GM12878 (cell line): Measurements from ENCODE around the gene NR6A1. TPM values are rescaled to one million over a fixed set of nuclear protein-coding genes. Genes with fewer than 3 reads are reported as not detected.

Experiments used
- ATAC-seq: fragments of 200-7000 bp; cut with Tn5 transposase; 3 replicates; pipeline ENCODE4 v1.9.1; 2020; ENCODE audit warnings: mild to moderate bottlenecking, moderate library complexity
- BruUV-seq: library from RNA; stranded (reverse); fragments of 400-500 nt; replicated peaks from 2 replicates; lab custom pipeline; 2021; lab: Mats Ljungman, UMichigan
- CTCF ChIA-PET: fragments of 300-600 bp; sonication (Branson Sonifier 250); formaldehyde crosslinking; extraction: SDS; loops from one replicate; lab custom pipeline; 2021; ENCODE audit warnings: inconsistent platforms; lab: Yijun Ruan, JAX
- POLR2A ChIA-PET: fragments of 350-600 bp; formaldehyde crosslinking; extraction: SDS; loops from one replicate; lab custom pipeline; 2021; ENCODE audit warnings: inconsistent platforms; lab: Charles Lee
- RAD21 ChIA-PET: fragments of 300-600 bp; sonication (Branson Sonifier 250); formaldehyde crosslinking; loops from one replicate; lab custom pipeline; 2023; ENCODE audit warnings: antibody characterized with exemption; ENCODE audit not compliant: unreplicated experiment; lab: Charles Lee
- SMC1A ChIA-PET: fragments of 300-600 bp; sonication (Branson Sonifier 250); formaldehyde crosslinking; loops from one replicate; lab custom pipeline; 2023; ENCODE audit not compliant: unreplicated experiment, uncharacterized antibody; lab: Charles Lee
- DNase-seq: peaks from one replicate; pipeline ENCODE4 v3.0.0-alpha.2; 2011; ENCODE audit warnings: low read depth, low spot score
- FAIRE-seq: peaks from 3 replicates; lab custom pipeline; 2011; peaks lifted over from hg19 to GRCh38; lab: Jason Lieb, UNC
- H2AFZ ChIP-seq: 2 replicates; pipeline ENCODE4 v1.6.0; 2011; ENCODE audit warnings: low read depth, low read length, control low read depth; ENCODE audit not compliant: control insufficient read depth
- H3K27ac ChIP-seq: 2 replicates; pipeline ENCODE4 v1.5.1; 2011; ENCODE audit warnings: control low read depth; ENCODE audit not compliant: control insufficient read depth, insufficient read depth
- H3K27me3 ChIP-seq, 2 experiments: replicated peaks in 1 of 2; 2 replicates each; pipeline versions ENCODE4 v1.6.0 to v1.6.1; 2011; ENCODE audit warnings: low read length in 1 of 2; ENCODE audit not compliant: control insufficient read depth in 2 of 2, insufficient read depth in 2 of 2
- H3K36me3 ChIP-seq, 2 experiments: 2 replicates each; pipeline ENCODE4 v1.5.1; 2011; ENCODE audit warnings: low read length in 1 of 2; ENCODE audit not compliant: control insufficient read depth in 2 of 2, insufficient read depth in 2 of 2
- H3K4me1 ChIP-seq: 2 replicates; pipeline ENCODE4 v1.6.1; 2011; ENCODE audit warnings: mild to moderate bottlenecking, low read length, moderate library complexity, mixed read lengths; ENCODE audit not compliant: control insufficient read depth, insufficient read depth
- H3K4me2 ChIP-seq: 2 replicates; pipeline ENCODE4 v1.6.0; 2011; ENCODE audit warnings: control low read depth; ENCODE audit not compliant: control insufficient read depth, insufficient read depth
- H3K4me3 ChIP-seq: fragments of 200-600 bp; sonication (generic); 2 replicates; pipeline ENCODE4 v1.5.1; 2016
- H3K79me2 ChIP-seq: 2 replicates; pipeline ENCODE4 v1.6.0; 2011; ENCODE audit warnings: low read length; ENCODE audit not compliant: control insufficient read depth, insufficient read depth
- H3K9ac ChIP-seq: 2 replicates; pipeline ENCODE4 v1.8.0; 2011; ENCODE audit warnings: low read length, control low read depth, mixed read lengths; ENCODE audit not compliant: control insufficient read depth, insufficient read depth
- H3K9me3 ChIP-seq: replicated peaks from 3 replicates; pipeline ENCODE4 v1.5.1; 2011; ENCODE audit warnings: mild to moderate bottlenecking, low read length; ENCODE audit not compliant: control insufficient read depth, insufficient read depth
- H4K20me1 ChIP-seq: 2 replicates; pipeline ENCODE4 v1.6.0; 2011; ENCODE audit not compliant: control insufficient read depth, insufficient read depth
- CBFB ChIP-seq: IDR thresholded peaks from 2 replicates; pipeline ENCODE4 v1.6.1; 2016; ENCODE audit warnings: antibody characterized with exemption, low read depth
- CEBPB ChIP-seq, 2 experiments: fragments of 150-350 bp in 1 of 2; IDR thresholded peaks; 2 replicates each; pipeline ENCODE4 v1.6.1; 2012 to 2014; ENCODE audit warnings: low read depth in 2 of 2, low read length in 2 of 2, borderline replicate concordance in 1 of 2, inconsistent platforms in 1 of 2
- ESRRA ChIP-seq: IDR thresholded peaks from 2 replicates; pipeline ENCODE4 v1.6.1; 2012; ENCODE audit warnings: mild to moderate bottlenecking, low read length, improper control_type of control experiment
- MYB ChIP-seq: fragments of 150-350 bp; IDR thresholded peaks from 2 replicates; pipeline ENCODE4 v1.6.1; 2014; ENCODE audit warnings: mild to moderate bottlenecking, low read depth, low read length, borderline replicate concordance
- SIX5 ChIP-seq: IDR thresholded peaks from 2 replicates; pipeline ENCODE4 v1.6.1; 2011; ENCODE audit warnings: mild to moderate bottlenecking, low read depth, low read length, moderate library complexity; ENCODE audit not compliant: severe bottlenecking
- TCF7 ChIP-seq: IDR thresholded peaks from 2 replicates; pipeline ENCODE4 v1.6.1; 2014; ENCODE audit warnings: antibody characterized with exemption, borderline replicate concordance
- WGBS: methylation state at CpG from one replicate; pipeline ENCODE4 v1.1.6; 2016; ENCODE audit warnings: low lambda C conversion rate; ENCODE audit not compliant: insufficient replicate concordance, insufficient coverage; ENCODE audit errors: missing lambda C conversion rate; 5-methylcytosine and 5-hydroxymethylcytosine counted together
- in situ Hi-C: fragments of 300-500 bp; cut with MboI; formaldehyde crosslinking; loops from 9 replicates; pipeline ENCODE4 v1.14.3; 2018; ENCODE audit warnings: mixed read lengths
- intact Hi-C: fragments of 100-400 bp; cut with micrococcal nuclease; formaldehyde crosslinking; loops from one replicate; pipeline ENCODE4 v1.14.2; 2022; ENCODE audit not compliant: unreplicated experiment
- polyA plus RNA-seq, 11 experiments: library from polyadenylated mRNA; depleted of rRNA in 4 of 11; unstranded in 6 of 11; stranded (reverse) in 5 of 11; fragments of >200 nt; fragmentation: Nextera tagmentation in 4 of 11; fragmentation: Illumina TruSeq in 1 of 11; extraction: Ambion mirVana in 4 of 11; extraction: Trizol in 1 of 11; gene quantifications; 1 replicate in 1 of 11; 2 replicates in 10 of 11; pipeline versions ENCODE4 v1.2.1 to v1.2.3, GENCODE V29; 2011 to 2016; ENCODE audit warnings: inconsistent platforms in 2 of 11, missing spikeins in 2 of 11, low read depth in 1 of 11
- total RNA-seq, 4 experiments: library from RNA; depleted of rRNA in 3 of 4; stranded (reverse); fragments of >200 nt in 3 of 4; fragmentation: Illumina TruSeq in 1 of 4; extraction: Trizol in 1 of 4; gene quantifications; 2 replicates each; pipeline versions ENCODE4 v1.2.1 to v1.2.3, GENCODE V29; 2013 to 2021

NR6A1 gene
- total and polyA plus RNA-seq, 10 of the 15 experiments (the other 5 are each of a cell fraction or from before 2014, with no cell fraction given) = 1.2 to 9.2 (median 4.6) TPM

DNA sequence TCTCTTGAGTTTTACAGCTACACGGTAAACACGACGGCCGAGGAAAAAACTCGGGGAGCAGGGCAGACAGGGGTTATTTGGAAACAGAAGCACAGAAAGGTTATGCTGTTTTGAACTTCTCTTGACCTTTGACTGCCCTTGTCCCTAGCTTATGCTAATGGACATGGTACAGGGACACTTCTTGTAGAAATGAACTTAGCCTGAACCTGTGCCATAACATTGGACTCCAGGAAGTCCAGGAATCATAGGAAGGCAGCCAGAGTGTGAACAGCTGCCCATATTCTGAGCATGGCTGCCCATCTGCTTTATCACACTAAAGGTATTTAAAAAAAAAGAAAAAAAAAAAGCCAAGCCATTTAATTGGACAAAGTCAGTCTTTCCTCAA, 46.1 kb downstream of the NR6A1 start:
- Histone ChIP-seq H3K4me1 (no peaks in the 10 kb centered on the region), H3K27ac (no peak overlapping the region), H3K4me3 (no peak overlapping the region), H3K79me2 (no peaks in the 10 kb centered on the region), H3K4me2 (no peak overlapping the region), H3K9ac (no peak overlapping the region), H3K36me3 (no peaks in the 10 kb centered on the region; a peak in 1 of 4 replicates), H3K9me3 (no peaks in the 10 kb centered on the region), H2AFZ (no peak overlapping the region), H3K27me3 (no peaks in the 10 kb centered on the region), H4K20me1 (no peaks in the 10 kb centered on the region)
- no peak for DNase-seq
- SMC1A ChIA-PET = interaction anchor here (0.7 to 3.8 kb wide), 9 partner anchors 9 to 158 kb away, joined by 3 to 23 read pairs (median 6); no protein-coding TSS in a partner anchor
- BruUV-seq = no TSS peak
- FAIRE-seq = no peak
- in situ Hi-C loops (no loop called here), intact Hi-C loops (no loop called here)
- RAD21 ChIA-PET = interaction anchor here (1.3 kb wide), 1 partner anchor 44 kb away, joined by 4 read pairs; no protein-coding TSS in a partner anchor
- POLR2A ChIA-PET = interaction anchor here (1.3 kb wide), 1 partner anchor 41 kb away, joined by 3 read pairs; no protein-coding TSS in a partner anchor
- TF ChIP-seq CBFB = no peak
- TF ChIP-seq SIX5 = no peak
- no peak for TF ChIP-seq CEBPB (IDR thresholded peaks at IDR 0.05; ENCODE audit: borderline replicate concordance in 1 of 2, low read depth in 2 of 2, low read length in 2 of 2)
- ATAC-seq = no peak
- CTCF ChIA-PET = interaction anchor here (1.4 to 4.8 kb wide), 4 partner anchors 12 to 107 kb away, joined by 3 to 34 read pairs (median 12); no protein-coding TSS in a partner anchor
- WGBS = 96% methylated on average over 5 of the region's 5 CpGs

DNA sequence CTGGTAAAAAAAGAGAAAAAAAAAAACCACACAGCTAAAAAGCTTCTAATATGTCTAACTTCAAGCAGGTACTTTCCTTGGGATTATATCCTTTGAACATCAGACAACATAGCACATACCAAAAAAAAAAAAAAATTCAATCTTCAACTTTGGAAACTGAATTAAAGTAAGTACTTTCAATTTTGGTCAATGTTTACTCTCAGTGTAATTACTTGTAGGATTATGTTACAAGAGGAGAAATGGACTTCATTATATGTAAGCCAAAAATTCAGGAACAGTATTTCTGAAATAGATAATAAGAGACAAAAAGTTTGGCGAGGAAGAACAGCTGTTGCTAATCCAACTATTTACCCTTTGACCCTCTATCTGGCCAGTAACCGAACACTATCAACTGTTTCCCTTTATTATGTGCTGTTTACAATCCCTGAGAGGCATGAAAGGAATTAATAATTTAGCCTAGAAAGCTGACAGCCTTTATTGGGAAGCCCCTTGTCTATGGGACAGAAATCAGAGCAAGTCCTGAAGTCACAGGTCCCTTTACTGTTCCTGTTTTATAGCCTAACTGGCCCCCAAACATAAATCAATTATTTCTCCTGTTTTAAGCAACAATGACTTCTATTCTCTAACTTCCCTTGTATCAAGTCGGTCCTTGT, 46.6 kb downstream of the NR6A1 start:
- BruUV-seq = no TSS peak
- H3K9ac ChIP-seq = no peak overlapping the region
- intact Hi-C loops (no loop called here), in situ Hi-C loops (no loop called here)
- ChIA-PET RAD21 (interaction anchor here (1.1 to 1.3 kb wide), 2 partner anchors 41 to 45 kb away, joined by 3 to 4 read pairs; no protein-coding TSS in a partner anchor), CTCF (interaction anchor here (1.0 to 4.8 kb wide), 5 partner anchors 12 to 109 kb away, joined by 3 to 34 read pairs (median 5); no protein-coding TSS in a partner anchor), POLR2A (interaction anchor here (0.7 kb wide), 1 partner anchor 82 kb away, joined by 3 read pairs; no protein-coding TSS in a partner anchor), SMC1A (interaction anchor here (0.7 to 3.8 kb wide), 10 partner anchors 9 to 158 kb away, joined by 3 to 23 read pairs (median 4); no protein-coding TSS in a partner anchor)
- no peak for DNase-seq
- WGBS = 95% methylated on average over 3 of the region's 3 CpGs
- TF ChIP-seq TCF7 (no peak), MYB (no peak), ESRRA (no peak)
- ATAC-seq = no peak
- H2AFZ ChIP-seq = no peak overlapping the region
- no peaks in the 10 kb centered on the region for H3K36me3 ChIP-seq
- no peaks in the 10 kb centered on the region for H3K27me3 ChIP-seq
- H3K4me1 ChIP-seq = no peaks in the 10 kb centered on the region
- H3K79me2 ChIP-seq = no peaks in the 10 kb centered on the region
- H3K4me2 ChIP-seq = no peak overlapping the region
- H3K4me3 ChIP-seq = no peak overlapping the region
- no peaks in the 10 kb centered on the region for H3K9me3 ChIP-seq
- no peaks in the 10 kb centered on the region for H4K20me1 ChIP-seq
- FAIRE-seq = no peak
- H3K27ac ChIP-seq = no peak overlapping the region
